HG03025 (cell line): ENCODE measurements around the gene ZNRF3.
"Not testable (repeated sequence)": the region's sequence is repeated elsewhere in the genome, so short reads cannot be mapped to it uniquely, and the experiment has no call there.

Source experiments
- ATAC-seq: cut with Tn5 transposase; IDR thresholded peaks from one replicate; pipeline ENCODE4 v1.9.1; 2021; ENCODE audit warnings: mild to moderate bottlenecking, moderate library complexity; ENCODE audit not compliant: unreplicated experiment, low FRiP score

Gene ZNRF3

DNA sequence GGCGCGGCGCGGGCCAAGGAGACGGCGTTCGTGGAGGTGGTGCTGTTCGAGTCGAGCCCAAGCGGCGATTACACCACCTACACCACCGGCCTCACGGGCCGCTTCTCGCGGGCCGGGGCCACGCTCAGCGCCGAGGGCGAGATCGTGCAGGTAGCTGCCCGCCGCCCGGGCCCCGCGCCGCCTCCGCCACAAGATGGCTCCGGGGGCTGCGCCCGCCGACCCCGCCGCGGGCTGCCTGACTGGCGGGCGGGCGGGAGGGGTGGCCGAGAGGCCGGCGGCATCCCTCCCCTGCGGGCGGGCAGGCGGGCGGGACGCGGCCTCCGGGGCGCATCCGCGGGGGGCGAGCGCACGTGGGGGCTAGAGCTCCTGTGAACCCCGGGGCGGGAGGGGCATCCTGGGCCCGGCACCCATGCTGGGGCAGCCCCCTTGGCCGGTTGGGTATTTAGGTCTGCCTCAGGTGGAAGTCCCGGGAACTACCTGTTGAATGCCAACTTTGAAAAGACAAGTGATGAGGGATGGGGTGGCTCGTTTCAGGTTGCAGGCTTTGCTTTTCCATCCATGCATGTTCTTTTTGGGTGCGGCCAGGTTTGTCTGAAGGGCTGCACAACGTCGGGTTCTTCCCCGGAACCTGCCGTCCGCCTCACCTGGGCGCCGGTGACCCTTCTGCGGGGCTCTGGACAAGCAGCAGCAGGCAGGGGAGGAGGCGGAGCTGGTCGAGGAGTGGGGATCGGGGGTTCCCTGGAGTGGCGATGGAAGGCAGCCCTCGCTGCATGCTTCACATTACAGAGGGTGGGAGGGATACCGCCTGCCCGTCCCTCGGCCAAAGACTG is 760 bp downstream of the ZNRF3 start:
- no peak for ATAC-seq

DNA sequence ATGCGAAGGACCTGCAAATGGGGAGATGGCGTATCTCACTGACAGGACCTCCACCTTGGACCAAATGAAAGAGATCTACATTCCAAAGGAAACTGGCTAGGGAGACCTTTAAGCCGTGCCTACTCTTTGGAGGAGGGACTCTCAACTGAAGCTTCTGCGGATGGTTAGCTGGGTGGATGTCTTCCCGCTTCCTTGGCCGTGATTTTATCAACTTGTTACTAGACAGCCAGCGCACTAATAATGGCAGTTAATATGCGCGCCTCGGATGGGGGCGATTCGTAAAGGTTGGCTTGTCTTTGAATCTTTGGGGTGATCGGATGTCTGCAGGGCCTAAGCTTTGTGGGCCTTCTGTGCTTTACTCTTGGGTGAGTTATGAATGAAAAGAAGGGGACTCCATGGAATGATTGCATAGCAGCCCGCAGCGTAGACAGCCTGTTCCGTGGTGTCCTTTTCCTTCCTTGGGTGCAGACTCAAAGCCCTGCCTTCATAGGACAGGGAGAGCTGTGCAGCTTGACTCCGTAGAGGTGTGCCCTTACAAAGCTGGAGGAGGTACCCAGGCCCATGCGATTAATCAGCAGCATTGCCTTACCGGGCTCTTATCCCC is 1.5 kb downstream of the ZNRF3 start:
- no peak for ATAC-seq

DNA sequence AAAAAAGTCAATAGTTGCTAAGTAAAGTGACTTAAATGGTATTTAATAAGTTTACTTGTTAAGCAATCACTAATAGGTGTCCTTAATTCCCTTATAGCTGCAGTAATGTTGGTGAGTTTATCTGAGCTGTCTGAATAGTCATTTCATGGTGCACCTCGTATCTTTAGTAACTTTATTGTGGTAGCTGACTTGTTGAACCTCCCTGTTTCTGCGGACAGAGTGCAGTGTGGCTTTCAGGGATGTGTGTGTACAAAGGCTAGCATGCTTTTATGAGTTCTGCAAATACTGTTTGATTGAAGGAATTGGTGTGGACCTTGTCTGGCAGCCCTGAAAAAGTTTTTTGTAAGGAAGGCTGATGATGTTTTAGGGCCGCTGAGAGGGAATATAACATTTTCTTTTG is 2.6 kb downstream of the ZNRF3 start:
- ATAC-seq = no peak

DNA sequence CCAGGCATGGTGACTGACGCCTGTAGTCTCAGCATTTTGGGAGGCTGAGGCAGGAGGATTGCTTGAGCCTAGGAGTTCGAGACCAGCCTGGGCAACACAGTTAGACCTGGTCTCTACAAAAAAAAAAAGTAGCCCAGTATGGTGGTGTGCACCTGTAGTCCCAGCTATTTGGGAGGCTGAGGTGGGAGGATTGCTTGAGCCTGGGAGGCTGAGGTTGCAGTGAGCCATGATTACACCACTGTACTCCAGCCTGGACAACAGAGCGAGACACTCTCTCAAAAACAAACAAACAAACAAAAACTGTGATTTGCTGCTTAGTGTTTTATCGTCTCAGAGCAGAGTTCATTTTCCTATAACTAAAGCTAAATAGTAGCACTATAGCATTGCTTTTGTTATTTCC is 3.3 kb downstream of the ZNRF3 start:
- ATAC-seq = not testable (repeated sequence)

DNA sequence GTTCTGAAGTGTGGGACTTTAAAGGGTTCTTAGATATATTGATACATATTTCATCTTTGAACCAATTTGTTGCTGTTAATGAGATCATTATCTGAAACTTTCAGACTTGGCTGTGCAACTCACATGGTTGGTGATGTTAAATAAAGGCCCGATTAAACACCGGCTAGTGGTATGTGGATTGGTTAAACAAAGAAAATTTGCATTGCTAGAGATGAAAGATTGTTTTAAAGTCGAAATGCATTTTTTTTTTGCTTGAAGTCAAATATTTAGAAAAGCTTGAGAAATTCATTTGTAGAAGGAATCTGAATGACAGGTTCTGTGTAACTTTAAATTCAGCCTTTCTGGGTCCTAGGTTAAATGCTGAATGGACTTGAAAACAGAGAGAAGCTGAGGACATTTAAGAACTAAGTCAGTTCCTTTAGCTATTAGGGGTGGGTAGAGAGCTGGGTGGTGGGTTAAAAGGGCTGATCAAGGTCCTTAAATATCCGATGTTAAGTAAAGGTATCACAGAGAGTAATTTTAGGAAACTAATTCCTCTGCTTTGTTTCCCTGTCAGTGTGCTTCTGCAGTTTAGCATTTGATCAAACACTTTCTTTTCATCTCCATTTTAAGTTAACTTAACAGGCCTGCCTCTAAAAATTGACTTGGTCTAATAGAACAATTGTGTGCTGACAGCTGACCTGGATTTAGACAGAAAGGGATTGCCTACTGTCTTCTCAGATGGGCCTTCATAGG is 4.5 kb downstream of the ZNRF3 start:
- no peak for ATAC-seq

DNA sequence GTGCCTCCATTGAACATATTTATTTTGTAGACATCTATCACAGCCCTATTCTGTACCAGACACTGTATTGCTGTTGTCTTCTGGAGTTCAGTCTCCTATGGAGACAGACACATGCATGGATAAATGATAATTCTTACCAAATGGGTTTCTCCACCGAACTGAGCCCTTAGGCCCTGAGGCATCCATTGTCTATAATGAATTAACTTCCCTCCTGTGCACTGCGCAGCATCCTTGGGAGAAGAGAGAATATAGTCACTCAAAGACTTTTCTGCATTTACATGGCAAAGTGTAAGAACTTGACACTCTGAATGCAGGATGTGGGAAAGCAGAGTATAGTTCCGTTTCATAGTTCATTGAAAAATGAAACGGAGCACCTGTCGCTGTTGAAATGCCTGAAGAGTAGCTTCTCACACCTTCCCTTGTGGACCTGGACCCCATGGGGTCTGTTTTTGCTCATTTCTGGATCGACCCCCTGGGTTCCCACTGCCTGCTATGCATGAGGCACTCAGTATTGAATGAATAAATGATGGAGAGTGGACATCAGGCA is 6.2 kb downstream of the ZNRF3 start:
- no peak for ATAC-seq

DNA sequence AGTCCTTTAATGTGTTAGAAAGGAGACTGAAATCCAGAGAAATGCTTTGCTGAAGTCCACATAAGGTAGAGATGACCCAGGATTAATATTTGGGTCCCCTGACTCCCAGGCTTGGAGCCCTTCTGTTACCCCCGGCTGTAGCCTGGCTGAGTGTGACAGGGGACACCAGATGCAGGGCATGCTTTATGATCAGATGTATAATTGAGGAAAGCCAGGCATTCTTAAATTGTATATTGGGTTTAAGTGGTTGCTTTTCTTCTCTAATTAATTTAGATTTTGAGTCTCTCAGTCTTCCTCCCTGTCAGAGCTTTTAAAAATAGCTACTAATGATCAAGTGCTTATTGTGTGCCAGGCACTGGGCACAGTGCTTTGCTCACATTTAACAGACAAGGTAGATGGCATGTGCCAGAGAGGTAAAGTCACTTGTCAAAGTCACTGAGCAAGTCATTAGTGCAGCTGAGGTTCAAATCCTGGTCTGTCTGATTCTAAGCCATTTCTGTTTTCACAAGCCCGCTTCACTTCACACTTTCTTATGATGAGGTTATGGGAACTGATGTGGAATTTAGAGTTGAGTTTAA is 7.9 kb downstream of the ZNRF3 start:
- no peak for ATAC-seq

DNA sequence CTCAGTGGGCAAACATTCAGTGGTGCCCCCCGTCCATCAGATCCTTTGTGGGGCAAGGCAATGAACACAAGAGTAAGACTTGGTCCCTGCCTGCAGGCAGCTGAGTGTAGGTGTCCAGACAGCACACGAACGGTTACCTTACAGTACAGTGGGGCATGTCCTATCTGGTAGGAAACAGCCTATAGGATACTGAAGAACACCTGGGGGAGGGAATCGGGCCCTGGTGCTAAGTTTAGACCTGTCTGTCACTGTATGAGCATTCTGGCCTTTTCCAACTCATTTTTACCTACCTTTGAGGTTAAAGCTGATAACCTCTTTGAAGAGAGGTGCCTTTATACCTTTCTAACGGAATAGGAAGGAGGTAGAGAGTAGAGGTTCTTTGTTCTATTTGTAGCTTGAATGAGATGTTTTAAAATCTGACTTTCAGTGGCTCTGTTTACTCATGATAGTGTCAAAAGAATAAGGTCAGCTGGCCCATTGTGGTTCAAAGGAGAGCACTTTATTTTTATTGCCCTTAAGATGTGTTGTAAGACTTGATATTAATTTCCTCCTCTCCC is 8.9 kb downstream of the ZNRF3 start:
- no peak for ATAC-seq

DNA sequence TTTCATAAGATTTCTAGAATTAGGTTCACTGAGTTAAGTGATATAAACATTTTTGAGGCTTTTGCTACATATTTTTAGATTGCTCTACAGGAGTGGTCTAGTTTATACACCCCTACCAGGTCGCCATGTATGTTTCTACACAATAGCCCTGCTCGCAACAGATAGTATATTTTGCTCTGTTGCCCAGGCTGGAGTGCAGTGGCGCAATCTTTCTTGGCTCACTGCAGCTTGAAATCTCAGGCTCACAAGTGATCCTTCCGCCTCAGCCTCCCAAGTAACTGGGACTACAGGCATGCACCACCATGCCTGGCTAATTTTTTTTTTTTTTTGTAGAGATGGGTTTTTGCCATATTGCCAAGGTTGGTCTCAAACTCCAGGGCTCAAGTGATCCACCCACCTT is 10.4 kb downstream of the ZNRF3 start:
- ATAC-seq = no peak

DNA sequence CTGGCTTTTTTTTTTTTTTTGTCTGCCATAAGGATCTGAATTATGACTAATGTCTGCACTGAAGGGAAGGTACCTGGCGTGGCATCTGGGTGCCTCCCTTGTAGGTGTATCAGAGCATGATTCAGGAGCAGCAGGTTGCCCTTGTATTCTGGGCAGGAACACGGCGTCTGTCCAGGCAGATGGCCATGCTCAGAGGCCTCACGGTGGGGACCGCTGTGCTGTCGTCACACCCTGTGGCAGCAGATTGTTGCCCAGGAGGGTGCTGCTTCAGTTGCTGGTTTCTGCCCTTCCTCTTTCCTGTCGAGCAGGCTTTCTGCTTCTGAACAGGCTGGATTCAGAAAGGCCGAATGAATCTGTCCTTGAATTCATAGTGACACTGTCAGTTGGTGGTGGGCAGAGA is 11.0 kb downstream of the ZNRF3 start:
- ATAC-seq = no peak

DNA sequence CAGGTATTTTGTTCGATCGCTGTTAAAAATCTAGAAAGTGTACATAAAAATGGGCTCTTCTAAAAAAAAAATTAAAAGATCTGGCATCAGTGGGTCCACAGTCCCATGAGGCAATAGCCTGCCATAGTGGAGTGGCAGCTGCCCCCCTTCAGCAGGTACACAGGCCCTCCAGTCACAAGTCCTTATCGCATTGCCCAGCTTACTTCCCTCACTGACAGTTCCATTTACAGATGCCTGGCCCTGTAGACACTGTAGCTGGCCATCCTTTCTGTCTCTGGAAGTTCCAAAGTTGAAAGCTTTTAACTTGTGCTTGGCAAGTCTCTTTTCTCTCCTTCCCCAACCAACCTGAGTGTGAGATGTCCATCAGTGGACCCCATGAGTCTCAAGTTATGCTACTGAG is 11.4 kb downstream of the ZNRF3 start:
- no peak for ATAC-seq

DNA sequence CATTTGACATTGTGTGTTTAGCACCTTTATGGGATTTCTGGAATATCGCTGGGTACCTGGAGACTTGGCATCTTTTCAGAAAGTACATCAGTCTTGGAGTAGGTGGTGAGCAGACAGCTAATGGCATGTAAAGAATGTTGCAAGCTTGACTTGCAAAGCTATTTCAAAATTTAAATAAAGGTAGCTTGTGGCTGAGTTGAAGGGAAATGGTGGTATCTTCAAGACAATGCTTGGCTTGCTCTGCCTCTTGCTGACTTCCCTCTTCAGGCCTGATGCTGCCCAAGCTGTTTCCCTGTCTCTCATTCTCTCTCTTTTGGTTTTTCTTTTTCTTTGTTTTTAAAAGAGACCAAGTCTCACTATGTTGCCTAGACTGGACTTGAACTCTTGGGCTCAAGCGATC is 13.2 kb downstream of the ZNRF3 start:
- ATAC-seq = no peak

DNA sequence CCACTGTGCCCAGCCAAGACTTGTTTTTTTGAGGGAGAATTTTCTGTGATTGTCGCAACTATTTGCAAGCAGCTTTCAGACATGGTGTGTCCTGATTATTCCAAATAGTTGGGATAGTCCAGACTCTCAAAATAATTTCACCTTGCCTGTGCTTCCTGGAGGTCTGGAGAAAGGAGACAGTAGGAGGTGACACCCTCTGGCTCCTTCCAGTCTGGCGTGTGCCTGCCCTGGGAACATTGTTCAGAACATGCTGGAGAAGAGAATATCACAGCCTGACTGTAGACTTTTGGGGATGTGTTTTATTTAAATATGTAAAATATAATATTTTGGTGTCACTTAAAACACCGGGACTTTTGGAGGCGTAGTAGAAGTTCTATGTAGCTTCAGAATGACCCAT is 14.9 kb downstream of the ZNRF3 start:
- no peak for ATAC-seq

DNA sequence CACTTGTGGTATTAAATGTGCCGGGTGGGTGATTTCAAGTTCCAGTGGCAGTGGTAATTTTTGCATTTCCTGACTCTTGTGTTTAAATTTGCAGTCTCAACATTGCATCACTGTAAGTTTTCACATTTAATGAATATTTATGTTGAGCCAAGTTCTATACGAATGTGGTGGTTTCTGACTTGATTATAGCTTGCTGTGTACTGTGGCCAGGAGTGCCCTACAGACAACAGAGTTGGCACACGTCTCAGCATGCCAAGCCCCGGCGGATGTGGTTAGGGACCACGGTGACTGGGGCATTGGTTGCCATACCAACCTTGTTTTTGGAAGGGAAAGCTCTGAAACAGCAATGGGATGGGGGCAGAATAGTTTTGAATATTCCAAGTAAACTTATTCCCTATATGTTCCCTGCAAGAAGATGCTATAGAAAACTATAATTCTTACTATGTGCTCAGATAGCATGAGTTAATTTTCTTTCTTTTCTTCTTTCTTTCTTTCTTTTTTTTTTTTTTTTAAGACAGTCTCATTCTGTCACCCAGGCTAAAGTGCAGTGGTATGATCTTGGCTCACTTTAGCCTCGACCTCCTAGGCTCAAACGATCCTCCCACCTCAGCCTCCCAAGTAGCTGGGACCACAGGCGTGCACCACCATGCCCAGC is 16.0 kb downstream of the ZNRF3 start:
- no peak for ATAC-seq

DNA sequence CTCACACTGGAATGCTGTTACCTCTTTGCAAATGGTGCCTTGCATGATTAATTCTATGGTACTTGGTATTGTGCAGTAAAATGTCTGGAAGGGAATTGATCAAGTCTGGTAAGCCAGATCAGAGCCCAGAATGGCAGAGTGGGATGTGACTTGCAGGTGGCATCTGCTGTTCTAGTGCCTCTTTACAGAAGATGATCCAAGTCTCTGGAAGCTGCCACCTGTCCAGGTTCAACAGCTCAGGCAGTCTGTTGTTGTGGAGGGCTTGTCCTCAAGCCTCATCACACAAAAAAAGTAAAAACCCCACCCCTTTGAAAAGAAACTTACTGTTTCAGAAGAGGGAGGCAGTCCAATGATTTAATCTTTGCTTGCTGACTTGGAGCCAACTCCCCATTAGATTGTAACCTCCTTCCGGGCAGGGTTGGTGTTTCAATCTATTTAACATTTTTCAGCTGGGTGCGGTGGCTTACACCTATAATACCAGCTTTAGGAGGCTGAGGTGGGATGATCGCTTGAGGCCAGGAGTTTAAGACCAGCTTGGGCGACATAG is 17.1 kb downstream of the ZNRF3 start:
- no peak for ATAC-seq

DNA sequence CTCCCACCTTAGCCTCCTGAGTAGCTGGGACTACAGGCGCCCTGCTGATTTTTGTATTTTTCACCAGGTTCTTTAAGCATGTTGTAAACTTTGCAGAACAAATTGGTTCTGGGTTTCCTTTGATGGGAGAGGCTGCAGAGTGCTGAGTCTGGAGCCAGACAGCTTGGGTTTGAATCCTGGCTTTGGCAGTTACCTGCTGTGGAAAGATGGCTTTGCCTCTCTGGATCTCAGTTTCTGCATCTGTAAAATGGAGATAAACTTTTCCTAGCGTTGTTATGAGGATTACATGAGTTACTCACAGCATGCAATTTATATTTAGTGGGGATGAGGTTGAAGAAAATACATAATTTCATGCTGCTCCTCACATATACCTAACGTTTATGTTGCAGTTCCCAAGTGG is 19.1 kb downstream of the ZNRF3 start:
- ATAC-seq = no peak

DNA sequence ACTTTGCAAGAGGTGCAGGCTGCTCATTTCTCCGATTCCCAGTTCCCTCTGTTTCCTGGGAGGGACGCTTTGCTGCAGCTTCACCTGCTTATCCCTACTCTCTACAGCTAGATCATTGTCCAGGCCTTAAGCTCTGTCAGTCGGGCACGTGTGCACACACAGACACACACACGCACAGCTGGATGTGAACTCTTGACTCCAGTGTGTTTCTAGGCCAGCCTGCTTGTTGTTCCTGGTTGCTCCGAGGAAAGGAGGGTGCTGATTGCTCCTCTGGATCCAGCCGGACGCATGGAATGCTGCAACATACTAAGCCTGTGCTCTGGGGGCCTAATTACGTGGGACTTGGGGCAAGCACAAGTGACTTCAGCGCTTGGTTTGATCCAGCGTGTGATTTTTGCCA is 19.7 kb downstream of the ZNRF3 start:
- ATAC-seq = no peak

DNA sequence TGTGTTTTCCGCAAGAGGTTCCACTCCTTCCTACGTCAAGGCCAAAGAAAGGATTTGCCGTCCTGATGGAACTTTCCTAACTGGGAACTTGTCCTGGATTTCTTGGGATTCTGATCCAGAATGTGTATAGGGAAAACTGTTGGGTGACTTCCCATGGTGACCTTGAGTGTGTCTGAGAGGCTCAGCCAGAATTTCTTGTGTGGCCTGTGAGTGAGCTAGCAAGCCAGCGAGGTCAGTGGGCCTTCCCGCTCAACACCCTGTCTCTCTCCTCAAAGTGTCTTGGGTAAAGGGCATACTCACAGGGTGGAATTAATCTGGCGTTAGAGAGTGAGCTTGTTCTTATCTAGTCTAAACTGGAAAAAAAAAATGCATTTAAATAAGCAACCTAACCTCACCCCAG is 20.4 kb downstream of the ZNRF3 start:
- ATAC-seq = no peak

DNA sequence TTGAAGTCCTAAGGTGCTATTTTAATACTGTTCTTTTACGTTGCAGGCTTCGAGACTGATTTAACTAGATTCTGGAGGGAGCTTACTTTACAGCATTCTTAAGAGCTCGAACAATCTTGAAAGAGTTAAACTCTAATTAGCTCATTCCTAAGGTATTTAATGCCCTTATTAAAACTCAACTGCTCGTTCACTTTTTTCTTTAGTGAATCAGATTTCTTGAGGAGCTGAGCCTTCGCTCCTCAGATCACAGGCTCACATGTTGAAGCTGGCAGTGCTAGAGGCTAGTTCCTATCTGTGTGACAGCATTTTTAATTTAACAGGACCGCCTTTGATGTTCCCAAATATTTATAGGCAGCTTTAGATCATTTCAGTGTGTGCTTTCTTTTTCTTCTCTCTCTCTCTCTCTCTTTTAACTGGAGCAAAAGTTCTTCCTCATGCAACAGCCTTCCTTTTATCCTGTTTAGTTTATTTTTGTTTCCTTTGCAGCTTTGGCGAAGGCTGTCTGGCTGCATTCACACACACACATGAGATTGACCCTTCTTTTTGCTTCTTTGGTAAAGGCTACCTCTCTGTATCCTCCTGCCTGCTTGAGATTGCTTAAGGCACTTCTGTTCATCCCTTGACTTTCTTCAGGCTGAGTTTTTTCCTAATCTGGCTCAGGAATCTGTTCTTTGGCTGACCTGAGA is 21.0 kb downstream of the ZNRF3 start:
- no peak for ATAC-seq
